Measurements from ENCODE around the gene WT1.

GRCh38 chr11:32434356-32435151 is 785 bp downstream of the WT1 start:
- no peak for TF ChIP-seq EZH2 (IDR thresholded peaks at IDR 0.05; ENCODE audit: borderline replicate concordance, low read depth, low read length, severe bottlenecking)
- TF ChIP-seq, protein P1, sequence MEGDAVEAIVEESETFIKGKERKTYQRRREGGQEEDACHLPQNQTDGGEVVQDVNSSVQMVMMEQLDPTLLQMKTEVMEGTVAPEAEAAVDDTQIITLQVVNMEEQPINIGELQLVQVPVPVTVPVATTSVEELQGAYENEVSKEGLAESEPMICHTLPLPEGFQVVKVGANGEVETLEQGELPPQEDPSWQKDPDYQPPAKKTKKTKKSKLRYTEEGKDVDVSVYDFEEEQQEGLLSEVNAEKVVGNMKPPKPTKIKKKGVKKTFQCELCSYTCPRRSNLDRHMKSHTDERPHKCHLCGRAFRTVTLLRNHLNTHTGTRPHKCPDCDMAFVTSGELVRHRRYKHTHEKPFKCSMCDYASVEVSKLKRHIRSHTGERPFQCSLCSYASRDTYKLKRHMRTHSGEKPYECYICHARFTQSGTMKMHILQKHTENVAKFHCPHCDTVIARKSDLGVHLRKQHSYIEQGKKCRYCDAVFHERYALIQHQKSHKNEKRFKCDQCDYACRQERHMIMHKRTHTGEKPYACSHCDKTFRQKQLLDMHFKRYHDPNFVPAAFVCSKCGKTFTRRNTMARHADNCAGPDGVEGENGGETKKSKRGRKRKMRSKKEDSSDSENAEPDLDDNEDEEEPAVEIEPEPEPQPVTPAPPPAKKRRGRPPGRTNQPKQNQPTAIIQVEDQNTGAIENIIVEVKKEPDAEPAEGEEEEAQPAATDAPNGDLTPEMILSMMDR (IDR thresholded peaks at IDR 0.05; ENCODE audit: borderline replicate concordance, extremely low read depth, low read length, poor library complexity, severe bottlenecking) = no peak

Data from DND-41 (cell line).